HG03520 (cell line): ENCODE measurements around the gene SMG6.

ENCODE experiments used
- ATAC-seq: cut with Tn5 transposase; IDR thresholded peaks from one replicate; pipeline ENCODE4 v1.9.1; 2021; ENCODE audit warnings: mild to moderate bottlenecking, moderate library complexity; ENCODE audit not compliant: unreplicated experiment

Gene SMG6

DNA sequence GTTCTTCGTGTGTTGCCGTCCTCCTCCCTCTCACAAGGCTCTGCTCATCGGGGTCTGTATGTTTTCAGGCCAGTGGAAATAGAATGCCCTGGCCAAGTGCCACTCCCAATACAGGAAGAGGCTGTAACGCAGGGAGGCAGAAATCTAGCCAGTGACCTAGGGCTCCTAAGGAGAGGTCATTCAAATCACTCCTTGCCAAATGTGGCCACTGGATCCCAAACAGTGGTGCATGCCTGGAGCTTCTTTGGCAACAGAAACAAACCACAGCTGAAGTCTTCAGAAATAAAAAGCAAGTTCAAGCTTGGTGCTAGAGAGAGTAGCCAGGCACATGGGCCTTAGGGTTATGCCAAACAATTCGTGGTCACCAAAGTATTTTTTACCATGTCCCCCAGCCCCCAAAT, 66.1 kb downstream of the SMG6 start:
- no peak for ATAC-seq

DNA sequence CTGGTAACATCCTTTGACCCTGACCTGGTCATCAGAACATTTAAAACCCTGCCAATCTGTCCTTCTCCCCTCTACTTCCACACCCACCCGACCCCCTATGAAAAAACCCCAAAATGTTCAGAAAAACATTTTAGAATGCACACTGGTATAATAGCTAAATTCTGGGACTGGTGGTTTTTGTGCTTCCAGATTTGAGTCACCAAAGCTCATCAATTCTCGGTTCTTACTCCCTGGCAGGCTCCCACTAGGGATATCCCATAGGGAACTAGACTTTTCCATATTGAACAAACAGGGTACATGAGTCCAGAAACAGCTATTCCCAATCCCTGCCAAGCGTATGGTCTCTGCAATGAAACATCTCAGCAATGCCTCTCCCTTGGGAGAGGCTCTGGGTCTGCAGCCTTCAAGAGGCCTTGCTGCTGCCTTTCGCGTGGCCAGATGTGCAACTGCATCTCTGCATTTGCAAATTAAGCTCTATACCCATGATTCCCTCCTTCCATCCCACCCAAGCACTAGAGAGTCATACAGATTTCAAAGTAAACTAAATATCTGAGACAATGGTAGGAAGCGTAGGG, 67.7 kb downstream of the SMG6 start:
- ATAC-seq, result no peak

DNA sequence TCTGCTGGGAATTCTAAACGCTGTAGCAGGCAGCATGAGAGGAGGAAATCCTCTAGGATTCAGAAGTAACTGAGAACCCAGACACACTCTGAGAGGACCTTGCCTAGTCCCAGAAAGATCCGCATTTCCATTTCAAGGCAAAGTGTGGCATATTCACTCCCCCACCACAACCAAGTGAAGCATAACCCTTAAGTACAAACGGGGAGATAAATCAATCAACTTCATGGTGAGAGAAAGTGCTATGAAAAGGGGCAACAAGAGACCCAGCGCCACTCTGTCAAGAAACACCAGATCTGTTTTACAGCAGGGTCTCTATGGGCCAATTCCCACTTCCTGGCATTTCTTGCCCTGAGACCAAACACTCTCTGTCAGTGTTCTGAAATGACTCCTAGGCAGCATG, 68.3 kb downstream of the SMG6 start:
- ATAC-seq, result no peak

DNA sequence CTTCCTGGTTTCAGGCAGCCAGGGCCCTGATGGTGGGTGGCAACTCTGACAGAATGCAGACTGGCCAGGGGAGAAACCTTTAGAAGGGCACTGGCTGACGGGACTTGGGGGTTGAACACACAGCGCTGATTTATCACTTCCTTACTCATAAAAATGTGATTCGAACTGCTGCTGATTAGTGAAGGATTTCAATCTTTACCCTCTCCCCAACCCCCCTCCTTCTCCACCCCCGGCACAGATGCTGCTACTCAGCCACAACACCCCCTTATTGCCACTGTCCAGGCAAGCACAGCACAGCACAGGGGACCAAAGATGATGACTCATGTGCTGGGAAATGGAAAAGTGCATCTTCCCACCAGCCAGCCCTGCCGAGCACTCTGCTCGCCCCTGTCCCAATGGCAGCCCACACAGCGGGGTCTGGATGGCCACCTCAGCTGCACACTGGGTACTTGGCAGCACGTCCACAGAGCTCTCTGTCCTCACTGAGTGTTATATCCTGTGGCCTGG, 70.1 kb downstream of the SMG6 start:
- ATAC-seq, result no peak

DNA sequence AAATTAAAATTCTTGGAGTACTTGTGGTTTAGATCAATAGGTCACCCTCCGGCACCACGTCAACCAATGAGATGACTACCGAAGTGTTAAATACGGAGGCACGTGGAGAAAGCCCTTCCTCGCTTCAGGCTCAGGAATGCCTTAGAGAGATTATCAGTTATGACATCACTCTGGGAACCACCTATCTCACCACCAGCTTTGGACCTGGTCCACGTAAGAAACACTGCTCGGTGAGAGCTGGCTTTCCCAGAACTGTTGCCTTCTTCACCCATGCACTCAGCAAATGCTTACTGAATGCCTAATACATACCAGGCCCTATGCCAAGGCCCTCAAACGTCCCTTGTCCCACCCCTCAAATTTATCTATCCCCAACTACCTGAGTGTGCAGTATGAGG, 71.3 kb downstream of the SMG6 start:
- no peak for ATAC-seq

DNA sequence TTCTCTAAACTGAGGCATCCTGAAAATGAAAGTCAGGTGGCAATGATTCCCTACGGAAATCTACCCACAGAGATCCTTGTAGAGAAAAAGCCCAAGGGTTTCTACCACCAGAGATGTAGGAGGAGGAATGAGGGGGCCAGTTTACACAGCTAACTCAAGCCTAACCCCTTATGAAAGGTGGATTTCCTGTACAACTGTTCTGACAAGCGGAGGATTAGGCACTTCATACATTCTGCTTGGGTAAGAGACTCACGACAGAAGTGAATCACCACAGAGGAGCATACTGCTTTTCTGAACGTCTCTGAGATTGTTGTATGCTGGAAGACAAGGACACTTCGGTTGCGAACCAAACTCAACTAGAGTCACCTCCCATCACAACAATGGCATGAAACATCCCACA, 72.7 kb downstream of the SMG6 start:
- no peak for ATAC-seq

DNA sequence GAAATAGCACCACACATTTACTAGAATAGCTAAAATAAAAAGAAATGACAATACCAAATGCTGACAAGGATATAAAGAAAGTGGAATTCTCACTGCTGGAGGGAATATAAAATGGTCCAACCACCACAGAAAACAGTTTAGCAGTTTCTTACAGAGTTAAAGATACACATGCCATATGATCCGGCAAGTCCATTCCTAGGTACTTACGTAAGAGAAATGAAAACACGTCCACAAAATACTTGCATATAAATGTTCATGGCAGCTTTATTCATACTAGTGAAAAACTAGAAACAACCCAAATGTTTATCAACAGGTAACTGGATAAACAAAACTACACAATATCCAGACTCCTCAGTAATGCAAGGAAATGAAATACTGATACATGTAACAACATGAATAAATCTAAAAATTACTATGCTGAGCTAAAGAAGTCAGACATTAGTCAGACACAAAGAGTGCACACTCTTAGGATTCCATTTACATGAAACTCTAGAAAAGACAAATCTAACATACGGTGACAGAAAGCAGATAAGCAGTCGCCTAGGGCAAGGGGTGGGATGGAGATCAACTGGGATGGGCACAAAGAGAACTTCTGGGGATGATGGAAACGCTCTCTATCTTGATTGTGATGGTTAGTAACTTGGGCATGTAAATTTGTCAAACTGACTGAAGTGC, 76.4 kb downstream of the SMG6 start:
- ATAC-seq, result no peak

DNA sequence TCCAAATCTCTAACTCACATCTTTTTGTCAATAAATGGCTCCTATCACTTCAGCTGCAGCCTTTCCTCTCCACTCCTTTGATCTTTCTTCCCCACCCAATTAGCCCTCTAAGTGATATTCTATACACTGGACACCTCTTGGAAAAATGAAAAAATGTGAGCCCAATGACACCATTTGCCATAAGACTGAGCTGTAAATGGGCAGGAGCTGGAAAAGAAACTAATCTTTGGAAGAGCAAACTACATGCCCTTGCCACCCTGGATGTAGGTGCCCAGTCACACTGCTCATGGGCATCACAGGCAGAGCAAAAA, 80.0 kb downstream of the SMG6 start:
- no peak for ATAC-seq

DNA sequence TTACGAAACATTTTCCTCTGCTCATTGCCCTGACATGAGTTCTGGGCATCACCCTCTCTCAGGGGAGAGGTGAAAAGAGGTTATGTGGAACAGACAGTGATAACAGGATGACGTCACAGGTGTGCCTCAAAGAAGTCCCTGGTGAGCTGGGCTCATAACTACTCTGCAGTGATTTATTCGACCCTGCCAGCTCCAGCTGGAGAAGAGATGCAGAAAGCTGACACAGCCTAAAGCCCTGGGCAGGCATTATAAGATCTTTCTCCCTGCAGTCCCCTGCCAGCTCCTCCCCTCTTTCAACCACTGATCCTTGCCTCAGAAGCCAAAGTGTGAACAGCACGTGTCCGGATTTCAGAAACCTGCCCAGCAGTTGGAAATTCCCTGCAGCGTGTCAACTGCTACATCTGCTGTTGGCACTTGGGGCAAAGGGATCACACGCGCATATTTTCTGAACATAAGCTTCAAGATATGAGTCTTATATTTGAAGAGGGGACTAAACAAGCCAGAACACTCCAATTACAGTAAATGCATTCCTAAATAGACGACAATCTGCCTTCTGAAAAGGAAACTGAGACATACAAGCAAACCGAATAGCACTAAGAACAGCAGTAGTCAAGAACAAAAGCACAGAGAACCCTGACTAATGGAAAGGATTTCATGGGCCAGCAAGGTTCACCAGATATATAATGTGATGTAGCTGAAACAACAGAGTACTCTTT, 80.5 kb downstream of the SMG6 start:
- ATAC-seq, result no peak

DNA sequence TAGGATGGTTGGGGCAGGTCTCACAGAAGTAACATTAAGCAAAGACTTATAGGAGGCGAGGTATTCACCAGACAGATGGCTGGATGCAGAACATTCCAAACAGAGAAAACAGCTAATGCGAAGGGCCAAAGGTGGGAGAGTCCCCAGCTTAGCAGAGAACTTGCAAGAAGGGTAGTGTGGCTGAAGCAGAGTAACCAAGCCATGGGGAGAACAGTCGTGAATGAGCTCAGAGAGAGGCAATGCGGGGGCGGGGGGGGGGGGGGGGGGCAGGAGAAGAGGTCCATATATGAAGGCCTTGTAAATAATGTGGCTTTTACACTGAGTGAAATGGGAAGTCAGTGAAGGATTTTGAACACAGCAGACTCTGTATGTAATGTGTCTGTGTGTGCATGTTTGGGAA, 81.3 kb downstream of the SMG6 start:
- no peak for ATAC-seq

DNA sequence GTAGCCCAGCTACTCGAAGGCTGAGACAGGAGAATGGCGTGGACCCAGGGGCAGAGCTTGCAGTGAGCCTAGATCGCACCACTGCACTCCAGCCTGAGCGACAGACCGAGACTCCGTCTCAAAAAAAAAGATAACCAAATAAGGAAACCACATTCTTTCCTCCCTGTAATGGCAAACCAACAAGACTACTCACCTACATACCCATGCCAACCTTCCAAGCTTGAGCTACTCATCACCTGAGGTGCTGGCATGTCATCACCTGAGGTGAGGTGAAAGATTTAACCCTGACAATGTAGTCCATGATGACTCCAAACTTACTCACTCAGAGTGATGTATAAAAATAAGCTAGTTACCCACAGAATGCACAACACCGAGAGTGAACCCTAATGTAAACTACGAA, 85.2 kb downstream of the SMG6 start:
- no peak for ATAC-seq

DNA sequence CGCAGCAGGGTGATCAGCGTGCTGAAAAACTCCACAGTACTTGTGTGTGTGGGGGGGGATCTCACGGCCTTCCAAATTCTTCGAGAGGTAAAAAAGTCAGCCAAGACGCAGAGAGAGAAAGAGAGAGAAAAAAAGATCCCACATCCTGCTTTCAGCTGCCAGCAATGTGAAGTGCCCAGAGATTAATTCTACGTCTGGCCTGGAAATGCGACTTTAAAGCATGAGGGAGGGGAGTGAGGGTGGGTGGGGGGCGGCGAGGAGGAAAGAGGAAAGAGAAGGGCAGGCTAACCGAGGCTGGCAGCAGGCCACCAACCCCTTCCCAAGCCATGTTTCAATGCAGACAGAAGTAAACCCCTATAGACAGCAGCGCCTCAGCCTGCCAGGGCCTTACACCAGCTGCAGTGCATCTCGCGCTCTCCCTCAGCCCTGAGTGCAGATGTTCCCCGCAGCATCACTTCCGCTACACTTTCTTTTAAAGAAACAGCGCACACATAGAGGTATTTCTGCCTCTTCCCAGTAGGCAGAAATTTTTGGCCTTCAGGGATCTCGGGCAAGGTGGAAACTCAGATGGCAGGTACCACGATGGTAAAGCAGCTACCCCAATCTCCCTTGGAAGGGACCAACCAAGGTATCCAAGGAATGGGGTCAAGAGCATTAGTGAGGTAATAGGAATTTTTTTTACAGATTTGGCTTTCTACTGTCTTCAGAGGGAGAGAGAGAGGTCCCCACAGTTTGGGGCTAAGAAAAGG, 87.8 kb downstream of the SMG6 start:
- ATAC-seq, result no peak

DNA sequence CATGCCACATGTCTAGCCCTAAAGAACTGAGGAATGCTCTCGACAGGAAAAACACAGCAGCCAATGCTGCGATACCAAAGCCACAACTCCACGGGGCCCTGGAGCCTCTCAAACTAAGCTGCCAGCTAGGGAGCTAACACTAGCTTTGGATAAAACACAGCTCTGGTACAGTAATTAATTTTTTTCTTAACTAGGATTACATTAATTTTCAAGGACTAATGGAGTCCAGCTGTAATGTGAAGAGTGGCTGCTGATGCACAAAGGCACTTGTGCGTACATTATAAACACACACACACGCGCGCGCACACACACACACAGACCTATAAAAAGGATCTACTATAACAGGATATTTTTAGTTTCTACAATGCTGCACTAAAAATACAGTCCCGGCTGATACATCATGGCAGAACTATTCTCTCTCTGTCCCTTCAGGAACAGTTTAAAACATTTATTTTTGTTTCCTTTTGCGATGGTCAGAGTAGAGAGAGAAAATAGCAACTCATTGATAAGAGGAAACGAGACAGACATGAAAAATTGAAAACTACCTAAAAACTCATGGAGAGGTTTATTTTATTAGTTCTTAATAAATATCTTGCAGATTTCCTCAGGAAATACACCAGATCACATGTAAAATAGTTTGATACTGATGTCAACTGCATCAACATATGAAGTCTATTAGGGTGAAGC, 88.5 kb downstream of the SMG6 start:
- ATAC-seq, result no peak

DNA sequence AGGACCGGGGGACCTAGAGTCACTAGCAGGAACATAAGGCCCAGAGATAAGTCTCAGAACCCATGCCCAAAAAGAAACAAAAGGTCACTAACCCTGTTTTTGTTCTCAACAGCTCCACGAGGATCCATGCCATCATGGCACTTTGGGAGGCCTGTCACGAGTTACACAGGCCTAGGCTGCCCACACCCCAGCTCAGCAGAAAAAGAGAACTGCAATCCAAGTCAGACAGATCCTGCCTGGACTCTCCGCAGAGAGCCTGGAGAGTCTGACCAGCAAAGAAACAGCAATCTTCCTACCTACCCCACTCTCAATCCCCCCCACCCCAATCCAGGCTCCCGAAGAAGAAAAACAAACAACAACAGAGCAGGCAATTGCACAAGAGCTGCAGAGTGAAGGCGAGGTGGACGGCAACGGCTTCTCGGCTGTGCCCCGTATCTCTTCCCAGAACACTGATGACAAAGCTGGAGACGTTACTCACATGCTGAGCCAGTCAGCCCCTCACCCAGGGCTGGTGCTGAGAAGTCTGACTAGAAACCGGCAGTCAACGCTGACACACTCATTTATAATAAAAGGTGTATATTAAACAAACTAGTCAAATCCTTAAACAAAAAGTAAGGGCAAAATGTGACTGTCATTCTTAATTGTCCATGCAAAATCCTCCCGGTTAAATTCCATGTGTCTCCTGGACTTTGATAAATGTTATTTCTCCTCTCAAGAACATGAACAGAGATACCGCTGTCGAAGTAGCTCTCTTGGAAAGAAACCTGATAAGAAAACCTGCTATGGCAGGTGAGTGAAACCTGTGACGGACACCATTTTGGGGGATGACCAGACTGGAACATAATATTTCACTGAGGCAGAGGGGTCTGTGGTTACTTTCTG, 89.3 kb downstream of the SMG6 start:
- ATAC-seq, result no peak

DNA sequence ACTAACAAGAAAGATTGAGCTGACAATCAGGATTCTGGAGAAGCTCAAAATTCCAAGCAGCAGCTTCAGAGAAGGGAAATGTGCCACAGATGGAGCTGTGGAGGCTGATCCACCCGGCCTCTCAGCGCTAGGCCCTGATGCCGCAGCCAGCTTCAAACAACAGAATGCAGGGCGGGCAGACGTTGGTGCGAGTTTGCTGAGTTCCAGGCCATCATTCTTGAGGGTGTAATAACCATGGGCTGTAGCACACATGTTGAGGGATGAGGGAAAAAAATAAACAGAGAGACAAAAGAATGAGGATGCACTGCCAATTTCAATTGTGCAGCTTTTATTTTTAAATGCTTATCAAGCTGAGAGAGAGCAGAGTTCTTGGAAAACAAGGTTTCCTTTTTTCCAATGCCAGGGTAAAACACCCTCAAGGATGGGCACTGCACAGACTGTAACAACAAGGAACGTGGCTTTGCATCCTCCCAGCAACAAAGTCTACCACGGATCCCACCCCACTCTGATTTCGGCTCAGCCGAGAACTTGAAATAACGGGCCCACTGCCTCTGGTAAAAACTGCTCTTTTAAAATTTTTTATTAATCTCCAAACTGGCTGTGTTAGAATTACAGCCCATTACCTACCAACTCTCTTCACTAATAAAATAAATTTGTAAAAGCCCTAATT, 90.2 kb downstream of the SMG6 start:
- no peak for ATAC-seq

DNA sequence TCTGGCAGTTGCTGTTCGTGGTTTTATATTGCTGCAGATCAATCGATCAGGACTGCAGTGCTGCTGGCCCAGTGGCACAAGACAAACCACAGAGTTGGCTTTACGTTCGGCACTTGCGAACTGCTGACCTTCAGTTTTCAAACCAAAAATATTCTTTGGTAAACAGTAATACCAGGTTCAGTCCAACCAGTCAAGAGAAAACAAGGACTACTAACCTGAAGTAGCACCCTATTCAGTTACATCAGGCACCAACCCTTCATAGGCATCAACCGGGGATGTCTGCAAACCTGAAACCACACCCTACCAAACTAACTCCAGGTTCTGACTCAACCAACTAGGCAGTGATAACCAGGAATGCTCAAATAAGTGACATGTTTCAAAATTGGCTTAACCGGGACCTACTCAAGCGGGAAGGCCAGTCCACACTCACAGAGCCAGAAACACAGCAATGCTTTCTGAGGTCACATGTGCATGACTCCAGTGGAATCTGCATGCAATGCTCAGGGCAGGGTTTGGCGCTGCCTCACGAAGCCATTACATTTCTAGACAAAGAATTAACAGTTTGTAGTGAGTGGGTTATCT, 91.1 kb downstream of the SMG6 start:
- no peak for ATAC-seq

DNA sequence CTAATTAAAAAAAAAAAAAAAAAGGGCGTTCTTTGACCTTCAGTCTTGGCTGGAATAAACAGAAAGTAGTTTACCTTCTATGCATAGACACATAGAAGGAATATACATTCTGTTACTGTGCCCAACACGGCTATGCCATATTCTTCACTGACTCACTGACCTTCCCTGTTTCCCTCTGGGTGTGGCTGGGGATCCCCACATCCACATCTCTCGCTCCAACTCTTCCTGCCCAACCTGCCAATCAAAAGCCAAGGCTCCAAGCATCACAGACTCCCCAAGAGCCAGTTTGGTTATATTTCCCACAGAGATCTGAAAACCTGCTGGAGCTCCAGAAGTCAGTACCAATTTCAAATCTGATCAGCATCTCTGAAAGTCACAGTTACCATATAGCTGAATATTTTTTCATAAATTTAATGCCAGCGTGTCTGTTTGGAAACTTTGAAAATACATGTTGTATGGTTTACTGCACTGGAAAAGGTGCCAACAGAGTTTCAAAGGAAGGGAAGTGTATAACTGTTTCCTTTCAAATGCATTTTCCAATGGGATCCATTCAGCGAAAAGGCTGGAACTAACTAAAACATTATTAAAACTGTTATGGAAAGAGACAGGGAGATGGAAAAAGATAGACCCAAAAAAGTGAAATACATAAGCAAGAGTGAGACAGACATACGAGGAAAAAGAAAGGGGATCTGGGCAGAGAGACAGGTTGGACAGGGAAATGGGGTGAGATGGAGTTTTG, 91.8 kb downstream of the SMG6 start:
- no peak for ATAC-seq

DNA sequence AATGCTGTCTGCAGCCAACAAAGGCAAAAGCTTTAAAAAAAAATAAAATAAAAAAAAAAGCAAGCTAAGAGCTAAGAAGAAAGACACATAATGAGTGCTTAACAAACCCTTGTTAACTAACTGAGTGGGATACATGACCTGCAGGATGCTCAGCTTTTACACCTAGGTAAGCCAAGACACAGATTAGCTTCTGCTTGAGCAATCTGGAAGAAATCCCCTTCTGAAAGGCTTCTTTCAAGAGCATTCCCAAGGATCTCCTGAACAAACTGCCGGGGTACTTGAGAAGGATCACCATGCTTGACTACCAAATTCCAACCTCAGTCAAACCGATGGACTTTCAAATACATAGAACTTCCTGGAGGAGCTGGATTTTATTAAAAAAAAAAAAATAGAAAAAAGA, 92.9 kb downstream of the SMG6 start:
- no peak for ATAC-seq
